ENCODE data around the gene TWF1.
A peak's percentile ranks its signal among the peaks of the same experiment; 100 is the strongest.
"Not testable (repeated sequence)": the region's sequence is repeated elsewhere in the genome, so short reads cannot be mapped to it uniquely, and the experiment has no call there.

The TWF1 gene

GRCh38 chr12:43805860-43806736 is at the start of gene TWF1:
Gene TWF1 (minus strand): TSS chr12:43806317. CDS start chr12:43806245, 72 bp downstream.
- peak; percentile 83 for DNase-seq (ENCODE audit: low spot score)

- DNase-seq (ENCODE audit: low spot score): no peak
Measured at GRCh38 chr12:43852744-43853143, 46.6 kb upstream of the TWF1 start.

DNA sequence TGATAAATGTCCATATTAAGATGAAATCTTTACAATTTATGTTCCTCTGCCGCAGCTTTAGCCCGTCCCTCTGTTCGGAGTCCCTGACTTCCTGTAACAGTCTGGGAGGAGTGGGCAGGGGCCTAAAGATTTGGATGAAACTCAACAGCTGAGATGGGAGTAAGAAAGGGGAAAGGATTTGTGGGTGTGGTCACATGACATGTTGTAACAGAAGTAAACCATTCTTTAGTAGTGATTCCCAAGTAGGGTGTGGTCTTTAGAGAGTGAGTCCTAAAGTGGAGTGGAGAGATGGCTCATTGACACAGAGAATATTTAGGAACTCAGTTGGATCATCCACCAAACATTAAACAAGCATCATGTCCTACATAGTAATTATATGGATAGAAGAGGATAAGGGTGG is 42.7 kb upstream of the TWF1 start:
- DNase-seq (ENCODE audit: low spot score): no peak

- DNase-seq (ENCODE audit: low spot score): no peak
Measured at GRCh38 chr12:43848226-43848507, 42.0 kb upstream of the TWF1 start.

- not testable (repeated sequence) for DNase-seq (ENCODE audit: low spot score)
Measured at GRCh38 chr12:43847425-43848225, 41.5 kb upstream of the TWF1 start.

DNA sequence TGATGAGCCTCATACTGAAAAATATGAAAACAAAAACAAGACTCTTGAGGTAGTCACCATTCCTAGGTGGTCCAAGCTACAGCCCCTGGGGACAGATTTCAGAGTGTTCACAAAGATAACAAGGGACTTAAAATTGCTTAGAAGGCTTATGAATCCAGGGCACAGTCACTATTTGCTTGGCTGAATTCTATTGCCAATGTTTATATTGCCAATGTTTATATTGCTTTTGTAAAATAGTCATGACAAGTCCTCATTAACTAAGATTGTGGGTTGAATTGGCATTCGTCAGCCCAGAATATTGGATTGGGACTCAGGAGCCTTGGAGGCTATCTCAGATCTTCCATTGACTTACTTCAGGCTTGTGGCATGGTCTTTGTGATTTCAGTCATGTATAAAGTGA is 36.1 kb upstream of the TWF1 start:
- no peak for DNase-seq (ENCODE audit: low spot score)

DNA sequence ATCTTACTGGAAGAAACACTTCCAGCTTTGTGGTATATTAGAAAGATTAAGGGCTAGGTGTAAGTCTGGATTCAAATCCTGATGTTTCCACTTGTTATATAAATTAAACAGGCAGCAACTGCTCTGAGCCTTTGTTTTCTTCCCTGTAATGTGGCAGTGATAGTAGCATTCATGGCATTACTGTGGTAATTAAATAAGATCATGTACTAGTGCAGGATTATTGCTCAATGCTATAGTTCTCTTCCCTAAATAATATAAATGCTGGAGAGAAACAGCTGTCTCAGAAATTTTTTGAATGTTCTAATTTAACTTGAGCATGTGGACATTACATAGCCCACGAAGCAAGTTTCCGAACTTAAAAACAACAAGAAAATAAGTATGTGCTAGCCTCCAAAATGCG is 35.1 kb upstream of the TWF1 start:
- DNase-seq (ENCODE audit: low spot score): no peak

GRCh38 chr12:43840338-43840737 is 34.2 kb upstream of the TWF1 start:
- DNase-seq (ENCODE audit: low spot score): no peak

DNA sequence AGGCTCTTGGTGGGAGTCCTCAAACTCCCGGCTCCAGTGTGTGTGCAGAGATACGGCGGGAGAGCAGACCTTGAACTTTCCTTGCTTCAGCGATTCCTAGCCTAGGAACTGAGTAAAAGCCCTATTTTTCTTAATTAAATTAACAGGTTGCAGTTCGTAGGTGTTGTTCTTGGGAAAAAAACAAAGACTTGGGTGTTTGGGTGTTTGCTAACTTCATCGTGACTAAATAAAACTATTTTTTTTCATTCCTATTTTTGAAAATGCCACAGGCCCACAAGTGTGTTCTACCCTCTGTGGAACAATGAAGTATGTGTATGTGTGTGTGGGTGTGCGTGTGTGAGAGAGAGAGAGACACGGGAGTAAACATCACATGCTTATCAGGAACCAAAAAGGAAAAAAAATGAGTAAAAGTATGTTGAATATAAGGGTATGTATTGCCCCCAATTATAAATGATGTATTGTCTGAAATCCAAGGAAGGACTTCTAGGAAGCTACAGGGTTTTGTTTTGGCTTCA is 30.4 kb upstream of the TWF1 start:
- no peak for DNase-seq (ENCODE audit: low spot score)

DNA sequence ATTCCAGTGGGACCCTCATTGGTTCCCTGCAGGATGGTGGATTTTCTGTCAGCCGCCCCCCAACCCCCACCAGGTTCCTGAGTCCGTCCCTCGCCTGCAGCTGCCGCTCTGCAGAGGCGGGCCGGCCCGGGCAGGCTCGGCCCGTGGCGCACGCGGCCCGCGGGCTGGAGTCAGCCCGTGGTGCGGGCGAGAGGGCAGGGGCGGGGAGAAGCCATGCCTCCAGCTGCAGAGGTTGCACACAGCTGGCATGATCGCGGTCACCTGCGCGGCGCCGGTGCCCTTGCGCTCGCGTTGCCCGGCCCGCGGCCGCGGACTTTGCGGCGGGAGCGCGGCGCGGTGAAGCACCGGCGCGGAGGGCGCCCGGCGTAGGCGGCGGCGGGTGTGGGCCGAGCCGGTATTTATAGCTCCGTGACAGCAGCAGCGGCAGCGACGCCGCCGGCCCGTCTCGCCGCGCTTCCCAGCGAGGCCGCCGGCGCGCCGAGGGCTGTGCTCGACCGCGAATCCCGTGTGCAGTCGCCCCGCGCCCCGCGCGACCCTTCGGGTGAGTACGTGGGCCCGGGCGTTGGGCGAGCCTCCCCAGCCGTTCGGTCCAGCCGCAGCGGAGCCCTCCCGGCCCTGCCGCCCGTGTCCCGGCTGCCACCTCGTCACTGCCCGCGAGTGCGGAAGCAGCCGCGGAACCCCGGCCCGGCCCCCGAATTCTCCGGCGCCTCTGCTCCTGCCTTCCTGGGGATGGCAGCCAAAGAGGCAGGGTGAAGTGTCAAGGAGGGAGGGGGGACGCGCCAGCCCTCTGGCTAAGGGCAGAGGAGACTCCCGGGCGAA is 29.7 kb upstream of the TWF1 start, which contains the start of gene TMEM117:
Gene TMEM117 (plus strand): TSS at position 426 of the 819 bp plus-strand sequence.
- DNase-seq (ENCODE audit: low spot score): peak; percentile 42

DNA sequence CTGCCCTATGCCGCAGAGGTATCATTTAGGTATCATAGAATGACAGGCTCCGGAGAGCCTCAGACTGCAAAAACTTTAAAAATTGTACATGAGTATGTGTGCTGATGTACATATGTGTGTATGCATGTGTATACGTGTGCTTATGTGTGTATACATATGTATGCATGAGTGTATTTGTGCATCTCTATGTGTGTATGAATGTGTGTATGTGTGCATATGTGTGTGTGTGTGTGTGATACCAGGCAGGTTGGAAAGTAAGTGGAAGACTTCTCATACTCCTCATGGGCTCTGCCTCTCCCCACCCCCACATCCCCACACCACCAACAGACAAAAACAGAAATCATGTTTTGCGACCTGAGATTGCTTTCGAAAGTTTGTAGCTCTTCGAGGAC is 29.1 kb upstream of the TWF1 start:
- no peak for DNase-seq (ENCODE audit: low spot score)

DNA sequence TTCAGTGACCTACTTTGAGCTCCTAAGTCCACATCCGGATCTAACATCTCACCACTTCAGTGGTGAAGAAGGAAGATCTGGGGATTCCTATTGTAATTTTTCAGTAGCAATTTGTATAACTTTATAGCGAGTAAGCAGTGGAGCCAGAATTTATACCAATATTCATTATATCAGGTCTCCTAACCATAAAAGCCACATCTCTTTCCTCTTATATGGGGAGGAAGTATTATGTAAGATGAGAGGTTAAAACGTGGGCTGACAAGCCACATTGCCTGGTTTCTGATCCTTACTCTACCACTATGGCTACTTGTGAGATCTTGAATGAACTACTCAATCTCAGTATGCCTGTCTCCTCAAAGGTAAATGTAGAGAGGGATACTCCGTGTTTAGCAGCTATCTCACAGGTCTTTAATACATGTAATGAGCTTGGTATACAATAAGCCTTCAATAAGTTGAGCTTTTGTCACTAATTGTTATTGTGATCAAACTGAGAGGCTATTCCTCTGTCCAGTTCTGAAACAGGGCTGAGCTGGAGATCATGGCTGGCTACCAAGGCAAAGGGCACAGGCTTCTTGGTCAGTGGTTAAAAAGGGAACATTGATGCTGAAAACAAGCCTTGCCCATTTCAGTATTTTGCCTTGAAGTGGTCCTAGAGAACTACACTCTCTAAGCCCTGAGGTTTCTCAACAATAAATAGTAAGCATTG is 26.5 kb upstream of the TWF1 start:
- DNase-seq (ENCODE audit: low spot score): peak; percentile 11

DNA sequence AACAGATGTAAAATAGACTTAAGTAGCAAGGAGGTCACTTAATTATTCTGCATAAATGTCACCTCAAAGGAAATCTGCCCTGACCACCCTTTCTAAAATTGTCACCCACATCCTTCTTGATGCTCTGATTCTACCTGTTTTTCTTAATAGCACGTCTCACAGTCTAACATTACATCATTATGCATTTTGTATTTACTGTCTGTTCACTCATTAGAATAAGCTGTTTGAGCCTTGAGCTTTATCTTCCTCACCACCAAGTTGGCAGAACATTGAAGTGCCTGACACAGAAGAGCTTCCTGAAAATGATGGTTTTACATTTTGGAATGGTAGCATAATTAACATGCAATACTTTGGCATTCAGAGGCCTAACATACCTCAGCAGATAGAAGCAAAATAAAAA is 21.0 kb upstream of the TWF1 start:
- DNase-seq (ENCODE audit: low spot score): no peak

- DNase-seq (ENCODE audit: low spot score): no peak
Measured at GRCh38 chr12:43826681-43827080, 20.6 kb upstream of the TWF1 start.

DNA sequence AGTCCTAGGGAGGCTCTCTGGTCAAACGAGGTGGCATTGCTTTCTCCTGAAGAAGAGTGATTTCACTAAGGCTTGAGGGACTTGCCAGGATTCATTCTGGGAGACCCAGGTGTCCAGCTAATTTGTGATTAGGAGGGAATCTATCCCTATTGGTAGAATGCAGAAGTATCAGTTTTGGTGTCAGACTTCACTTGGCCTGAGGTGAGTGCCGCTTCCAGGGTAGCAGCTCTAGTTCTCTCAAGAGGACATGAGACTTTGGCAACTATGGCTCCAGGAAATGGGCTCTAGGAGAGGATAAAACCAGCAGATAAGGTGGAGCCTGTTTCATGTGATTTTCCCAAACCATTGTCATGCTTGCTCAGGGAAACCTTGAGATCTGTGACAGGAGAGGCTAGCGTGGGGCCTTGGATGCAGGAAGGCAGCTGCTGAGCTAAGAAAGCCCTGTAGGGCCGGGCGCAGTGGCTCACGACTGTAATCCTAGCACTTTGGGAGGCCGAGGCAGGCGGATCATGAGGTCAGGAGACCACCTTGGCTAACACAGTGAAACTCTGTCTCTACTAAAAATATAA is 18.2 kb upstream of the TWF1 start:
- DNase-seq (ENCODE audit: low spot score): no peak

GRCh38 chr12:43816168-43816567 is 10.1 kb upstream of the TWF1 start:
- DNase-seq (ENCODE audit: low spot score): no peak

DNA sequence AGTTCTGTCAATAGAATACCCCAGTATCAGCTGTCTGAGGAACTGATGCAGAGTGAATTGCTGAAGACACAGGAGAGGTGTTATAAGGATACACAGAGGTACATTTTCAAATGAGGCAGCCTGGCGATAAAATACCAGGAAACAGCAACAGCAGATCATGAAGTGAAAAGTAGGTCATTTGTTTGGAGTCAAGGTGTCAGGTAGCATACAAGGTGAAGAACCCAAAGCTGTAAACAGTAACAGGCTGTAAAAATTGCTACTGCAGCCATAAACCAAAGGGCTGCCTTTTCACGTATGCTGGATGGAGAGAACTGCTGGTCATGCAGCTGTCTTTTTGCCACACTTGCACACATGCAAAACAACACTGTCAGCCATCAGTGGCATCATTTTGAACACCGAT is 9.3 kb upstream of the TWF1 start:
- DNase-seq (ENCODE audit: low spot score): no peak

GRCh38 chr12:43812926-43813325 is 6.8 kb upstream of the TWF1 start:
- no peak for DNase-seq (ENCODE audit: low spot score)

GRCh38 chr12:43812057-43812456 is 5.9 kb upstream of the TWF1 start:
- DNase-seq (ENCODE audit: low spot score): no peak

GRCh38 chr12:43807386-43807785 is 1.3 kb upstream of the TWF1 start:
- DNase-seq (ENCODE audit: low spot score): no peak

GRCh38 chr12:43806737-43807072 is 588 bp upstream of the TWF1 start:
- DNase-seq (ENCODE audit: low spot score): no peak
